ENCODE data around the gene FAM193B. TPM values are rescaled to one million over a fixed set of nuclear protein-coding genes. Genes with fewer than 3 reads are reported as not detected.

Gene FAM193B
- polyA plus RNA-seq, 1 experiment, result 31.9 TPM

- ChIA-PET POLR2A (interaction anchor here (0.5 to 1.9 kb wide), 5 partner anchors 10 to 126 kb away, joined by 3 to 9 read pairs (median 5); no protein-coding TSS in a partner anchor), CTCF (interaction anchor here (1.0 to 8.2 kb wide), 6 partner anchors 10 to 129 kb away, joined by 3 to 85 read pairs (median 19); partner anchors contain the start of gene DBN1)
- no peak for DNase-seq (ENCODE audit: low read depth)
- TF ChIP-seq CTCF (IDR thresholded peaks at IDR 0.05; ENCODE audit: insufficient read depth, low read depth, low read length), result peak; percentile 52; the same call in 1 of the 2 replicates
- Histone ChIP-seq H3K36me3 (ENCODE audit: control insufficient read depth, insufficient read depth, low read length) (peaks cover 35% of the 10 kb centered on the region), H3K4me3 (ENCODE audit: low read depth, low read length) (peak overlapping the region; percentile 86), H3K27me3 (ENCODE audit: control insufficient read depth, insufficient read depth, low read length) (no peaks in the 10 kb centered on the region)
Observed at GRCh38 chr5:177496070-177496726, 58.2 kb downstream of the FAM193B start.

DNA sequence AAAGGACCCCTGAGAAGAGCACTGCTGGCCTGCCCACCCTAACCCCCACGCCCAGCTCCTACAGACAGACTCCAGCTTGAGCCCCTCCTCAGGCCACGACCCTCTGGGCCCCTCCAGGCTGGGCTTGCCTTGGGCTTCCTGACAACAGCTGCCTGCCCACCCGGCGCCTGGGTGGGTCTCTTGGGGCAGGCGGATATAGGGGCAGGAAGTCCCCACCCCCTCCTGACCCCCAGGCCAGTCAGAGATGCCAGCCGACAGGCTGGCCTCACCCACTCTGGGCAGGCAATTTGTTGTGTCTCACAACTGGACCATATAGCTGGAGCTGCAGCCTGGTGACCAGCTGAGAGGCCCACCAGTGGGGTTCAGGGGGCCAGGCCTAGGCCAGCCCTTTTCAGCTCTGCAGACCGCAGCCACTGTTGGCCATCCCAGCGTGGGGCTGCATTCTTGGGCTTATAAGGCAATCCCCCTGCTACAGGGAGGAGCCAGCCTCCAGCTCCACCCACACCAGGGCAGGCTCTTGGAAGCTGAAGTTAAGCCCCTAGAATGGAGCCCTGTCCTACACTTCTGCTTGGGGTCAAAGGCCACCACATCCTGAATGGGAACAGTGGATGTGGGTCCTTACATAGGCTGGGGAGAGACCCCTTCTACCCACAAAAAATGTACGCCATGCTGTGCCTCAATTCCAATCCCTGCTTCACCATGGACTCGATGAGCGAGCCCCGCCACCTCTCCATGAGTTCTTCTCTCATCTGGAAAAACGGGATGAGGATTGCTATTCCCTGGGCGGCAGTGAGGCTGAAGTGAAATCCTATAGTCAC, 58.9 kb downstream of the FAM193B start:
- CTCF ChIA-PET, result interaction anchor here (0.6 to 8.2 kb wide), 12 partner anchors 9 to 129 kb away, joined by 3 to 85 read pairs (median 8); partner anchors contain the start of genes DBN1 and PRR7
- POLR2A ChIA-PET, result interaction anchor here (0.5 to 1.9 kb wide), 8 partner anchors 9 to 50 kb away, joined by 3 to 9 read pairs (median 6); no protein-coding TSS in a partner anchor
- H3K27me3 ChIP-seq (ENCODE audit: control insufficient read depth, insufficient read depth, low read length), result no peaks in the 10 kb centered on the region
- no peak for TF ChIP-seq CTCF (IDR thresholded peaks at IDR 0.05; ENCODE audit: insufficient read depth, low read depth, low read length)
- H3K36me3 ChIP-seq (ENCODE audit: control insufficient read depth, insufficient read depth, low read length), result peaks cover 42% of the 10 kb centered on the region
- H3K4me3 ChIP-seq (ENCODE audit: low read depth, low read length), result peak overlapping the region; percentile 86
- DNase-seq (ENCODE audit: low read depth), result no peak

GRCh38 chr5:177494346-177495195, 59.8 kb downstream of the FAM193B start:
- ChIA-PET POLR2A (interaction anchor here (0.5 to 1.9 kb wide), 7 partner anchors 8 to 51 kb away, joined by 3 to 8 read pairs (median 4); no protein-coding TSS in a partner anchor), CTCF (interaction anchor here (0.8 to 8.2 kb wide), 9 partner anchors 9 to 91 kb away, joined by 3 to 85 read pairs (median 10); partner anchors contain the start of genes DBN1 and PRR7)
- Histone ChIP-seq H3K27me3 (ENCODE audit: control insufficient read depth, insufficient read depth, low read length) (no peaks in the 10 kb centered on the region), H3K36me3 (ENCODE audit: control insufficient read depth, insufficient read depth, low read length) (peaks cover 50% of the 10 kb centered on the region), H3K4me3 (ENCODE audit: low read depth, low read length) (peak overlapping the region; percentile 86)
- TF ChIP-seq CTCF (IDR thresholded peaks at IDR 0.05; ENCODE audit: insufficient read depth, low read depth, low read length), result peak; percentile 67
- DNase-seq (ENCODE audit: low read depth), result peak; percentile 60

GRCh38 chr5:177493795-177494345, 60.5 kb downstream of the FAM193B start:
- no peaks in the 10 kb centered on the region for H3K27me3 ChIP-seq (ENCODE audit: control insufficient read depth, insufficient read depth, low read length)
- POLR2A ChIA-PET, result interaction anchor here (0.5 to 1.1 kb wide), 2 partner anchors 13 to 14 kb away, joined by 4 read pairs; no protein-coding TSS in a partner anchor
- H3K4me3 ChIP-seq (ENCODE audit: low read depth, low read length), result no peak overlapping the region; the same call in 1 of the 2 replicates
- peaks cover 57% of the 10 kb centered on the region for H3K36me3 ChIP-seq (ENCODE audit: control insufficient read depth, insufficient read depth, low read length)
- no peak for TF ChIP-seq CTCF (IDR thresholded peaks at IDR 0.05; ENCODE audit: insufficient read depth, low read depth, low read length)
- DNase-seq (ENCODE audit: low read depth), result no peak
- CTCF ChIA-PET, result interaction anchor here (2.7 to 8.2 kb wide), 4 partner anchors 8 to 47 kb away, joined by 8 to 85 read pairs (median 52); partner anchors contain the start of gene PRR7
